Tibial artery (tissue), 4 donors: ENCODE results near the gene ZNF586.

ENCODE experiments used
- DNase-seq, 2 donors: peaks; one replicate each; pipeline ENCODE4 v3.0.0-alpha.2; 2019
- H3K27ac ChIP-seq, 2 donors: fragments of 200-600 bp; sonication (generic) in 1 of 2; 1 replicate in 1 of 2; 2 replicates in 1 of 2; pipeline ENCODE4 v1.5.1; 2018 to 2019; ENCODE audit warnings: mild to moderate bottlenecking in 1 of 2
- H3K27me3 ChIP-seq, 2 donors: fragments of 200-600 bp; sonication (generic) in 1 of 2; one replicate each; pipeline versions ENCODE4 v1.5.1 to v1.6.0; 2016 to 2019
- H3K36me3 ChIP-seq, 3 donors: fragments of 200-600 bp; sonication (generic) in 2 of 3; one replicate each; pipeline ENCODE4 v1.5.1; 2016 to 2019; ENCODE audit warnings: mild to moderate bottlenecking in 2 of 3
- H3K4me1 ChIP-seq, 4 donors: fragments of 200-600 bp; sonication (generic) in 2 of 4; 1 replicate in 3 of 4; 2 replicates in 1 of 4; pipeline ENCODE4 v1.5.1; 2016 to 2019
- H3K4me3 ChIP-seq, 2 donors: fragments of 200-600 bp; sonication (generic) in 1 of 2; 1 replicate in 1 of 2; 2 replicates in 1 of 2; pipeline ENCODE4 v1.5.1; 2018 to 2019; ENCODE audit warnings: mild to moderate bottlenecking in 2 of 2
- H3K9me3 ChIP-seq, 3 donors: fragments of 200-600 bp; sonication (generic) in 1 of 3; one replicate each; pipeline ENCODE4 v1.5.1; 2016 to 2019
- intact Hi-C: fragments of 100-400 bp; cut with DNase I; formaldehyde crosslinking; loops from one replicate; pipeline ENCODE4 v1.15.0; 2023; ENCODE audit warnings: low total_unique reads
- TF ChIP-seq, protein P1 (sequence below), 2 experiments: fragments of 200-600 bp in 1 of 2; fragments of 450-650 bp in 1 of 2; IDR thresholded peaks; one replicate each; pipeline ENCODE4 v1.5.1; 2017 to 2019; ENCODE audit warnings: antibody characterized with exemption in 2 of 2, mild to moderate bottlenecking in 1 of 2, moderate library complexity in 1 of 2

ZNF586 gene

GRCh38 chr19:57778336-57778735, 8.9 kb downstream of the ZNF586 start:
- intact Hi-C loops = no loop called here
- TF ChIP-seq, protein P1, sequence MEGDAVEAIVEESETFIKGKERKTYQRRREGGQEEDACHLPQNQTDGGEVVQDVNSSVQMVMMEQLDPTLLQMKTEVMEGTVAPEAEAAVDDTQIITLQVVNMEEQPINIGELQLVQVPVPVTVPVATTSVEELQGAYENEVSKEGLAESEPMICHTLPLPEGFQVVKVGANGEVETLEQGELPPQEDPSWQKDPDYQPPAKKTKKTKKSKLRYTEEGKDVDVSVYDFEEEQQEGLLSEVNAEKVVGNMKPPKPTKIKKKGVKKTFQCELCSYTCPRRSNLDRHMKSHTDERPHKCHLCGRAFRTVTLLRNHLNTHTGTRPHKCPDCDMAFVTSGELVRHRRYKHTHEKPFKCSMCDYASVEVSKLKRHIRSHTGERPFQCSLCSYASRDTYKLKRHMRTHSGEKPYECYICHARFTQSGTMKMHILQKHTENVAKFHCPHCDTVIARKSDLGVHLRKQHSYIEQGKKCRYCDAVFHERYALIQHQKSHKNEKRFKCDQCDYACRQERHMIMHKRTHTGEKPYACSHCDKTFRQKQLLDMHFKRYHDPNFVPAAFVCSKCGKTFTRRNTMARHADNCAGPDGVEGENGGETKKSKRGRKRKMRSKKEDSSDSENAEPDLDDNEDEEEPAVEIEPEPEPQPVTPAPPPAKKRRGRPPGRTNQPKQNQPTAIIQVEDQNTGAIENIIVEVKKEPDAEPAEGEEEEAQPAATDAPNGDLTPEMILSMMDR (IDR thresholded peaks at IDR 0.05) = no peak
- no peak overlapping the region for H3K4me3 ChIP-seq
- peaks cover 89 to 99% (median 96%) of the 10 kb centered on the region in 3 donors for H3K36me3 ChIP-seq
- no peak overlapping the region for H3K27ac ChIP-seq
- DNase-seq = no peak
- H3K27me3 ChIP-seq = no peaks in the 10 kb centered on the region
- peaks cover 22 to 99% (median 96%) of the 10 kb centered on the region in 3 donors for H3K9me3 ChIP-seq
- no peaks in the 10 kb centered on the region for H3K4me1 ChIP-seq

- TF ChIP-seq, protein P1 (IDR thresholded peaks at IDR 0.05) = no peak
- Histone ChIP-seq H3K4me3 (no peak overlapping the region), H3K9me3 (peaks cover 22 to 99% (median 97%) of the 10 kb centered on the region in 3 donors), H3K4me1 (no peaks in the 10 kb centered on the region), H3K36me3 (peaks cover 88 to 100% (median 95%) of the 10 kb centered on the region in 3 donors), H3K27me3 (no peaks in the 10 kb centered on the region), H3K27ac (no peak overlapping the region)
- intact Hi-C loops = no loop called here
- DNase-seq = no peak
Observed at GRCh38 chr19:57779220-57779845, 9.9 kb downstream of the ZNF586 start.

GRCh38 chr19:57786286-57786685, 16.8 kb downstream of the ZNF586 start:
- TF ChIP-seq, protein P1 (IDR thresholded peaks at IDR 0.05) = no peak
- H3K9me3 ChIP-seq = peaks cover 5 to 96% (median 91%) of the 10 kb centered on the region in 3 donors
- intact Hi-C loops = no loop called here
- H3K4me3 ChIP-seq = no peak overlapping the region
- DNase-seq = no peak
- H3K36me3 ChIP-seq = peaks cover 86 to 90% (median 87%) of the 10 kb centered on the region in 3 donors
- H3K4me1 ChIP-seq = no peaks in the 10 kb centered on the region
- no peaks in the 10 kb centered on the region for H3K27me3 ChIP-seq
- H3K27ac ChIP-seq = no peak overlapping the region

DNA sequence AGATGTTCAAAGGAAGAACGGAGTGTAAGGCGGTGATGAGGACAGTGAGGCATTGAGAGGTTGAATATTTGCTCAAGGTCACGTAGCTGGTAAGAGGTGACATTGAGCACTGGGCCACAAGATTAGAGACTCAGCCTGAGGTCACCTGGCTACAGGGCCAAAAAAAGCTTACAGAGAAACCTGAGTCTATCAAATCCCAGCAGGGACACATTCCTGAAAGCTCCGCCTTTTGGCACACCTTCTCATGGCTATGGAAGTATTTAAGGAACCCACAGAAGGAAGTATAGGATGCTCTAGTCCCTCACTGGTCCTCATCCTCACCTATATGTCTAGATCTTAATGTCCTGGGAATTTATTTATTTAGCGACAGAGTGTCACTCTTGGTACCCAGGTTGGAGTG, 17.4 kb downstream of the ZNF586 start:
- Histone ChIP-seq H3K36me3 (peaks cover 86 to 89% (median 86%) of the 10 kb centered on the region in 3 donors), H3K27me3 (no peaks in the 10 kb centered on the region)

DNA sequence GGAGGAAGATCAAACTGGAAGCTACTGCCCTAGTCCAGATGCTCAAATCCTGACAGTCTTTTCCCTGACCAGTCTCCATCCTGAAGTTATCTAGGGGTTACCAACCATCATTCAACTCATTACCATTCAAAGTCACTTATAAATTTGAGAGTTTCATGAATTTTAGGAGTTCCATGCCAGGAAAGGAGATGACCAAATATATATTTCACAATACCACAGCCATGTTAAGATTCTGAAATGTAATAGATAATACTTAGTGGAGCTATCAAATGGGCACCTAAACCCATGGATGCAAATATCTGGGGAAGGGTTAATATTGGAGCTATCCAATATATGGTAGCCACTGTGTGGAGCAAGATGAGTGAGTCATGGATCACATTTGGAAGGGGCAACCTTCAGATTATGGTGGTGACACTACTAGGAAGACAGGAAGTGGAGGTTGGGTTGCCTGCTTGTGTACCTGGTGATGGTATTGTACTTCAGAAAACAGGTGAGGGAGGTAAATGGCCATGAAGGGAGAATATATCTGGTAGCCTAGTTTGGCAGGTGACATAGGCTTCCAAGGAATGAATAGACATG, 18.7 kb downstream of the ZNF586 start:
- TF ChIP-seq, protein P1 (IDR thresholded peaks at IDR 0.05) = no peak
- intact Hi-C loops = no loop called here
- Histone ChIP-seq H3K36me3 (peaks cover 86 to 95% (median 93%) of the 10 kb centered on the region in 3 donors), H3K27me3 (no peaks in the 10 kb centered on the region), H3K9me3 (peaks cover 0 to 94% (median 86%) of the 10 kb centered on the region in 3 donors), H3K4me1 (no peaks in the 10 kb centered on the region), H3K27ac (no peak overlapping the region), H3K4me3 (no peak overlapping the region)
- DNase-seq = no peak

More for the DNA sequence above, 17.4 kb downstream of the ZNF586 start:
- TF ChIP-seq, protein P1 (IDR thresholded peaks at IDR 0.05) = no peak
- peaks cover 3 to 95% (median 88%) of the 10 kb centered on the region in 3 donors for H3K9me3 ChIP-seq
- DNase-seq = no peak
- H3K4me1 ChIP-seq = no peaks in the 10 kb centered on the region
- intact Hi-C loops = no loop called here
- no peak overlapping the region for H3K4me3 ChIP-seq
- H3K27ac ChIP-seq = no peak overlapping the region
